NCI-H1092 (cell line): ENCODE results near the gene TACC2.

Experiments
- DNase-seq: peaks from one replicate; lab custom pipeline; 2025; lab: John Stamatoyannopoulos, UW

Gene TACC2

GRCh38 chr10:122121059-122121458 is 132.1 kb downstream of the TACC2 start:
- DNase-seq: no peak

- no peak for DNase-seq
These were observed 133.5 kb downstream of the TACC2 start for GRCh38 chr10:122122493-122122892.

GRCh38 chr10:122123186-122123585 is 134.2 kb downstream of the TACC2 start:
- no peak for DNase-seq

GRCh38 chr10:122124342-122124741 is 135.4 kb downstream of the TACC2 start:
- no peak for DNase-seq

GRCh38 chr10:122124808-122125207 is 135.8 kb downstream of the TACC2 start:
- no peak for DNase-seq

GRCh38 chr10:122126763-122127659 is 138.0 kb downstream of the TACC2 start:
- DNase-seq: no peak

GRCh38 chr10:122127943-122128342 is 139.0 kb downstream of the TACC2 start:
- DNase-seq: no peak

GRCh38 chr10:122128357-122128756 is 139.4 kb downstream of the TACC2 start:
- no peak for DNase-seq

GRCh38 chr10:122130474-122131110 is 141.6 kb downstream of the TACC2 start:
- no peak for DNase-seq

- no peak for DNase-seq
These were observed 143.4 kb downstream of the TACC2 start for GRCh38 chr10:122132331-122132755.

GRCh38 chr10:122132882-122133565 is 144.1 kb downstream of the TACC2 start:
- DNase-seq: no peak

- no peak for DNase-seq
These were observed 146.5 kb downstream of the TACC2 start for GRCh38 chr10:122135251-122136025.

GRCh38 chr10:122138831-122139625 is 150.1 kb downstream of the TACC2 start:
- DNase-seq: no peak

GRCh38 chr10:122139627-122140170 is 150.7 kb downstream of the TACC2 start:
- DNase-seq: no peak

- DNase-seq: no peak
These were observed 151.5 kb downstream of the TACC2 start for GRCh38 chr10:122140461-122140902.

- DNase-seq: no peak
These were observed 152.1 kb downstream of the TACC2 start for GRCh38 chr10:122140941-122141623.

- no peak for DNase-seq
These were observed 153.1 kb downstream of the TACC2 start for GRCh38 chr10:122141821-122142640.

- DNase-seq: no peak
These were observed 153.8 kb downstream of the TACC2 start for GRCh38 chr10:122142641-122143237.
